Measurements from ENCODE around the gene HPS5. TPM values are rescaled to one million over a fixed set of nuclear protein-coding genes. Genes with fewer than 3 reads are reported as not detected.
A peak's percentile ranks its signal among the peaks of the same experiment; 100 is the strongest.
"Not testable (repeated sequence)": the region's sequence is repeated elsewhere in the genome, so short reads cannot be mapped to it uniquely, and the experiment has no call there.

The HPS5 gene
- total and polyA plus RNA-seq, 2 donors, result 8.4 to 55.3 TPM

DNA sequence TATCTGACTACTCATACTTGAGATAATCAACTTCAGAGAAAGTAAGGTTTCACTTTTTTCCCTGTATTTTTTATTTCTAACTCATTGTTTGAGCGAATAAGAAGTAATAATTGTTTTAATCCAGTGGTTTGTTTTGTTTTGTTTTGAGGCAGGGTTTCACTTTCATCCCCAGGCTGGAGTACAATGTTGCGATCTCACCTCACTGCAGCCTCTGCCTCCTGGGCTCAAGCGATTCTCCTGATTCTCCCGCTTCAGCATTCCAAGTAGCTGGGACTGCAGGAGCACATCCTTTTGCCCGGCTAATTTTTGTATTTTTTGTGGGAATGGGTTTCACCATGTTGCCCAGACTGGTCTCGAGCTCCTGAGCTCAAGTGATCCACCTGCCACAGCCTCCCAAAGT is 9.0 kb upstream of the HPS5 start:
- H3K27ac ChIP-seq (ENCODE audit: low read depth), result no peak overlapping the region
- no peaks in the 10 kb centered on the region for H3K4me1 ChIP-seq (ENCODE audit: insufficient read depth)
- no peaks in the 10 kb centered on the region for H3K36me3 ChIP-seq (ENCODE audit: insufficient read depth)
- DNase-seq (ENCODE audit: extremely low spot score), result no peak
- H3K4me3 ChIP-seq (ENCODE audit: low read depth, low read length), result no peak overlapping the region
- 96% methylated on average over 6 of the region's 6 CpGs for WGBS

DNA sequence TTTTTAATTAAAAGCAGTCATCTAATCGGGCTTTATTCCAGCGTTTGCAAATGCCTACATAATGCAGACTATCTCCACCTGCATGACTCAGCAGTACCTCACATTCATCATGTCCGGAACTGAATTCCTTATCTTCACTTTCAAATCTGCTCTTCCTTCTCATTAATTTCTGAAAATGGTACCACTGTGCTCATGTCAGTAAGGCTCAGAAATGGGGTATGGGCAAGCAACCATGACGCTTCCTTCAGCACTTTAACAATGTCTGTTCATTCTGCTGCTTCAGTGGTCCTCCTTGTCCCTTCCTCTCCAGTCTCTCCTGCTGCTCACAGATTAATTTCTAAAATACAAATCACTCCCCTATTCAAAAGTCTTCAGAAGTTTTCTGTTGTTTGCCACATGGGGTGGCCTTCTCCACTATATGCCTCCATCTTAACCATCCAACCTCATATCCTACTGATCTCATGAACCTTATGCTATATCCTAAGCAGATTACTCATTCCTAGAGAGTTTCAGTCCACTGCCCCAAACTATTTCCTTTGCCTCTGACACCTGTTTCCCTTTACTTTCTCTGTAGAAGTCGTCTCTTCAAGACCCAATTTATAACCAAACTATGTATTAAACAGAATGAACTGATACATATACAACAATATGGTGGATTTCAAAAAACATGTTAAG is 7.4 kb upstream of the HPS5 start:
- 73% methylated on average over 5 of the region's 5 CpGs for WGBS
- no peak for DNase-seq (ENCODE audit: extremely low spot score)
- Histone ChIP-seq H3K27ac (ENCODE audit: low read depth) (no peak overlapping the region), H3K4me3 (ENCODE audit: low read depth, low read length) (no peak overlapping the region), H3K4me1 (ENCODE audit: insufficient read depth) (peaks cover 2% of the 10 kb centered on the region), H3K36me3 (ENCODE audit: insufficient read depth) (no peaks in the 10 kb centered on the region)

DNA sequence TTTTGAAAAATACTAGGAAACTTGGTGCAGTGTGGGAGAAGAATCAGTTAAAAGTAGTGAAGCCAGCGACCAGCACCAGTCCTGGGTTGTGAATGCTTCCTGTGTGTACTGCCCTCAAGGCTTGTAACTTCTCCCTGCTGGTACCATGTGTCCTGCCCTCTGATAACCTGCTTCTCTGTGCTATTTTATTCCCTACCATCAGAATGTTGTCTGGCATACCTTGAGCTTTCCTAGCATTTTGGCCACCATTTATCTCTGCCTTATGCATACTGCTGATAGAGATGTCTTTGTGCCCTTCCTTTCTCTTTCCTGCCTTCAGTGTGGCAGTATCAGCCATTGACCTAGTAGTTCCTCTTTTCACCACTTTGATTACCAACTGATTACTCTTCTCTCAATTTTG is 2.4 kb upstream of the HPS5 start:
- Histone ChIP-seq H3K4me3 (ENCODE audit: low read depth, low read length) (no peak overlapping the region), H3K4me1 (ENCODE audit: insufficient read depth) (peaks cover 2% of the 10 kb centered on the region), H3K27ac (ENCODE audit: low read depth) (no peak overlapping the region), H3K36me3 (ENCODE audit: insufficient read depth) (no peaks in the 10 kb centered on the region)
- DNase-seq (ENCODE audit: extremely low spot score), result no peak
- WGBS, result 80% methylated on average over 1 of the region's 1 CpG

DNA sequence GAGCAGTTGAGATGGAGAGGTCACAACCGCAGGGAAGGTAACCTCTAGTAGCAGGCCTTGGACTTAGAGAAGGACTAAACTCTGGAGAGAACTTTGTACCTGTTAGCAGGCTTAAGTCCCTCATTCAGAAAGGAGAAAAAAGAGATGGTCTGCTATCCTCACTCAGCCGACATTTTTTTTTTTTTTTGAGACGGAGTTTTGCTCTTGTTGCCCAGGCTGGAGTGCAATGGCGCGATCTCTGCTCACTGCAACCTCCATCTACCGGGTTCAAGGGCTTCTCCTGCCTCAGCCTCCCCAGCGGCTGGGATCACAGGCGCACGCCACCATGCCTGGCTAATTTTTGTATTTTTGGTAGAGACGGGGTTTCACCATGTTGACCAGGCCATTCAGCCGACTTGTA is 1.9 kb upstream of the HPS5 start:
- H3K36me3 ChIP-seq (ENCODE audit: insufficient read depth); H3K27ac ChIP-seq (ENCODE audit: low read depth); DNase-seq (ENCODE audit: extremely low spot score); H3K4me1 ChIP-seq (ENCODE audit: insufficient read depth); H3K4me3 ChIP-seq (ENCODE audit: low read depth, low read length): not testable (repeated sequence)
- 91% methylated on average over 11 of the region's 11 CpGs for WGBS

GRCh38 chr11:18322818-18323570 is 1.1 kb upstream of the HPS5 start:
- peak overlapping the region; percentile 78 for H3K4me3 ChIP-seq (ENCODE audit: low read depth, low read length)
- DNase-seq (ENCODE audit: extremely low spot score), result no peak
- H3K27ac ChIP-seq (ENCODE audit: low read depth), result no peak overlapping the region
- peaks cover 2% of the 10 kb centered on the region for H3K4me1 ChIP-seq (ENCODE audit: insufficient read depth)
- no peaks in the 10 kb centered on the region for H3K36me3 ChIP-seq (ENCODE audit: insufficient read depth)
- WGBS, result 11% methylated on average over 18 of the region's 18 CpGs

DNA sequence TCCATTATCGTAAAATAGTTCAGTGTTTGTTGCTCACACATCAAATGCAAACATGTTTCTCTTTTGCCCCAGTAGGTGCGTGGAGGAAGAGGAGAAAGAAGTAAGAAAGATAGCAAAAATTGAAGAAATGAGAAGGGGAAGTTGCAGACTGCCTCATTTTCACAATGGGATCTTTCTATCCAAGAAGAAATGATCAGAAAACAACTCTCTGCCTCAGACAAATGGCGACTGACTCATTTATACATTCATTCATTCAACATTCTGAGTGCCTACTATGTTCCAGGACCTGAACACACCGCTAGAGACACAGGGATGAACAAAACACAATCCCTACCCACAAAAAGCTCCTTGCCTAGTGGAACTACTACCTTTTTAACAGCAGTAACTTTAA is 367 bp downstream of the HPS5 start:
- WGBS, result 3% methylated on average over 4 of the region's 4 CpGs

DNA sequence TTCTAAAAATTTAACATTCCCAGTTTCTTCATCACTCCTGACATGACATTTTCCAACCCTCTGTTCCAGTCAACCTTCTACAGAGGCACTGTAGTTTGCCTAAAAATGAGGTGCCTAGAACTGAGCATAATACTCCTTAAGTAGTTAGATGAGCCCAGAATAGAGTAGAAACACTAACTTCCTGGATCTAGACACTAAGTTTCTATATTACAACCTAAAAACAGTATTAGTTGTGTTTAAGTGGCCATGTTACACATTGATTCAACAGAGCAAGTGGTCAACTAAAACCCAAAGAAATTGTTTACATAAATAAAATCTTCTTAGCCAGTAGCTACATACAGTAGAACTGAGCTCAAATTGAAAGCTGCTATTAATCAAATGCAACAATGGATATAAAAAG is 1.3 kb downstream of the HPS5 start:
- Histone ChIP-seq H3K27ac (ENCODE audit: low read depth) (no peak overlapping the region), H3K4me3 (ENCODE audit: low read depth, low read length) (no peak overlapping the region), H3K4me1 (ENCODE audit: insufficient read depth) (peaks cover 2% of the 10 kb centered on the region), H3K36me3 (ENCODE audit: insufficient read depth) (no peaks in the 10 kb centered on the region)
- no peak for DNase-seq (ENCODE audit: extremely low spot score)

More for the DNA sequence above, 367 bp downstream of the HPS5 start:
- no peak for DNase-seq (ENCODE audit: extremely low spot score)
- Histone ChIP-seq H3K4me1 (ENCODE audit: insufficient read depth) (peaks cover 2% of the 10 kb centered on the region), H3K36me3 (ENCODE audit: insufficient read depth) (no peaks in the 10 kb centered on the region), H3K27ac (ENCODE audit: low read depth) (peak overlapping the region; percentile 90), H3K4me3 (ENCODE audit: low read depth, low read length) (peak overlapping the region; percentile 78)

GRCh38 chr11:18319914-18320313 is 2.0 kb downstream of the HPS5 start:
- WGBS, result 81% methylated on average over 3 of the region's 3 CpGs
- H3K4me3 ChIP-seq (ENCODE audit: low read depth, low read length), result no peak overlapping the region
- H3K36me3 ChIP-seq (ENCODE audit: insufficient read depth), result no peaks in the 10 kb centered on the region
- no peak for DNase-seq (ENCODE audit: extremely low spot score)
- H3K27ac ChIP-seq (ENCODE audit: low read depth), result no peak overlapping the region
- peaks cover 2% of the 10 kb centered on the region for H3K4me1 ChIP-seq (ENCODE audit: insufficient read depth)

DNA sequence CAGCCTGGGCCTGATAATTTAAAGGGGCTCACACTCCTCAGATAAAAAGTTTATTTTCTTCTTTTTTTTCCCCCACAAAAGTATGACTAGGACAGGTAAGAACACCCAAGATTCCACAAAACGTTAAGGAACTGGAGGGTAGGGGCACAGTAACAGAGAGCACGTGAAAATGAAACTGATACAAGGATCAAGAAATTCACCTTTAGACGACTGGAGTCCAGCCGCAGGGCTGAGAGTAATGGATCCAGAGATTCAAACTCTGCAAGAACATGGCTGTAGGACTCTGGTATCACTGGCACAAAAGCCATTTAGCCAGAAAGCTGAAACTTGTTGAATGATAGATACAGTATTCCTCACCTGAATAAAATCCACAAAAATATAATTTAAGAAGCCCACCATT is 4.4 kb downstream of the HPS5 start:
- WGBS, result 94% methylated on average over 4 of the region's 4 CpGs
- no peak for DNase-seq (ENCODE audit: extremely low spot score)
- Histone ChIP-seq H3K36me3 (ENCODE audit: insufficient read depth) (no peaks in the 10 kb centered on the region), H3K27ac (ENCODE audit: low read depth) (no peak overlapping the region), H3K4me1 (ENCODE audit: insufficient read depth) (no peaks in the 10 kb centered on the region), H3K4me3 (ENCODE audit: low read depth, low read length) (no peak overlapping the region)

DNA sequence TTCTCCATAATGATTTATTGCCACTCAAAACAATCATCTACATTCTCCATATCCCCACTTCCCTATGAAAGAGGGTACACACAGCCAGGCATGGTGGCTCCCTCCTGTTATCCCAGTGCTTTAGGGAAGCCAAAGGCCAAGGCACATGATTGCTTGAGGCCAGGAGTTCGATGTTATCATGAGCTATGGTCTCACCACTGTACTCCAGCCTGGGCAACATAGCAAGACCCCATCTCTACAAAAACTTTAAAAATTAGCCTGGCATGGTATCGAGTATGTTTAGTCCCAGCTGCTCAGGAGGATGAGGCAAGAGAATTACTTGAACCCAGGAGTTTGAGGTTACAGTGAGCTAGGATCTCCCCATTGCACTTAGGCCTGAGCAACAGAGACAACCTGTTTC is 6.0 kb downstream of the HPS5 start:
- no peak overlapping the region for H3K27ac ChIP-seq (ENCODE audit: low read depth)
- no peaks in the 10 kb centered on the region for H3K4me1 ChIP-seq (ENCODE audit: insufficient read depth)
- 97% methylated on average over 2 of the region's 2 CpGs for WGBS
- no peak overlapping the region for H3K4me3 ChIP-seq (ENCODE audit: low read depth, low read length)
- H3K36me3 ChIP-seq (ENCODE audit: insufficient read depth), result peaks cover 1% of the 10 kb centered on the region
- no peak for DNase-seq (ENCODE audit: extremely low spot score)

- 86% methylated on average over 9 of the region's 9 CpGs for WGBS
- no peak overlapping the region for H3K27ac ChIP-seq (ENCODE audit: low read depth)
- no peaks in the 10 kb centered on the region for H3K4me1 ChIP-seq (ENCODE audit: insufficient read depth)
- H3K36me3 ChIP-seq (ENCODE audit: insufficient read depth), result peaks cover 1% of the 10 kb centered on the region
- DNase-seq (ENCODE audit: extremely low spot score), result no peak
- no peak overlapping the region for H3K4me3 ChIP-seq (ENCODE audit: low read depth, low read length)
Measured at GRCh38 chr11:18314784-18315523, 7.0 kb downstream of the HPS5 start.

DNA sequence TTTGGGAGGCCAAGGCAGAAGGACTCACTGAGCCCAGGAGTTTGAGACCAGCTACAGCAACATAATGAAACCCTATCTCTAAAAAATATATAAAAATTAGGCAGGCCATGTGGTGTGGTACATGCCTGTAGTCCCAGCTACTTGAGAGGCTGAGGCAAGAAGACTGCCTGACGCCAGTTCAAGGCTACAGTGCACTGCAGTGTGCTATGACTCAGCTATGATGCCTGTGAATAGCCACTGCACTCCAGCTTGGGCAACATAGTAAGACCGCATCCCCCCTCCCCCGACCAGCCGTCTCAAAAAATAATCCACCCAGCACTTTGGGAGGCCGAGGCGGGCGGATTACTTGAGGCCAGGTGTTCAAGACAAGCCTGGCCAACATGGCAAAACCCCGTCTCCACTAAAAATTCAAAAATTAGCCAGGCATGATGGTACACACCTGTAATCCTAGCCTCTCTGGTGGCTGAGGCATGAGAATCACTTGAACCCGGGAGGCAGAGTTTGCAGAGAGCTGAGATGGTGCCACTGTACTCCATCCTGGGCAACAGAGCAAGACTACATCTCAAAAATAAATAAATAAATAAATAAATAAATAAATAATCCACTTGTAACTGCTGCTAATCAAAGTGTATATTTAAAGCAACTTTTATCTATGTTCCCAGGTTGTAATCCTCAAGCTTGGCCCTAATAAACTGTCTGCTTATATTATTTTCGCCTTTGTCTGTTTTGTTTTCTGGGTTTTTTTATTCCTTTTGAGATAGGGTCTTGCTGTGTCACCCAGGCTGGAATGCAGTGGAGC is 7.8 kb downstream of the HPS5 start:
- Histone ChIP-seq H3K4me3 (ENCODE audit: low read depth, low read length) (no peak overlapping the region), H3K4me1 (ENCODE audit: insufficient read depth) (no peaks in the 10 kb centered on the region)

DNA sequence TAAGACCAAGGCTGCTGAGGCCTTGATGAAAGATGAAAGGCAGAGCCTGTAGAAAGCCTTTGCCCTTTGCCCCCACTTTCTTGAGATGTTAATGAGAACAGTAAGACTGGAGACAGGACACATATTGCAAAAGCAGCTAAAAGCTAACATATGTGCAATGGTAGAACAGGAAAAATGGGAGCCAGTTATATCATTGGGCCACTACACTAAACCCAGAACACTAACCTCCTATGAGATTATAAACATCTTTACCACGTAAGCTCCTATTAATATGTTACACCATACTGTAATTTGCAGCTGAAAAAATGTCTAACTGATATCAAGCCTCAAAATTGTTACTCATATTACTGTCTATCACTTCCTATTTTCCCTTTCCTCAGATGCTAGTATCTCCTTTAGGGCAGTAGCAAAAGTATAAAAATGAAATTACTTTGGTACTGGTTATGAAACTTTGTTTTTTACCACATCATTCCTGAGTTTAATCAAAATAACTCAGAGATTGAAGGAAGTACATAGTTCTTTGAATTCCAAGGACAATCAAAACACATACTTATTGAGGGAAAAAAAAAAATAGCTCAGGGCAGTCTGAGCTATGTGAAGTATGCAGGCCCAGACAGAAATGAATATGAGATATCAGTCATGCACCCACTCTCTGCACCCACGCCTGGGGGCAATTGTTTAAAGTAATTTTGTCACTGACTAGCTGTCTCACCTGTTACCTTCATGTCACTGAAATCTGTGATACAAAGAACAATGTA is 9.1 kb downstream of the HPS5 start:
- peaks cover 1% of the 10 kb centered on the region for H3K36me3 ChIP-seq (ENCODE audit: insufficient read depth)
- no peaks in the 10 kb centered on the region for H3K4me1 ChIP-seq (ENCODE audit: insufficient read depth)
- no peak overlapping the region for H3K27ac ChIP-seq (ENCODE audit: low read depth)
- WGBS, result 71% methylated on average over 2 of the region's 2 CpGs
- no peak overlapping the region for H3K4me3 ChIP-seq (ENCODE audit: low read depth, low read length)
- no peak for DNase-seq (ENCODE audit: extremely low spot score)

More for the DNA sequence above, 7.8 kb downstream of the HPS5 start:
- no peak overlapping the region for H3K27ac ChIP-seq (ENCODE audit: low read depth)
- H3K36me3 ChIP-seq (ENCODE audit: insufficient read depth), result peaks cover 1% of the 10 kb centered on the region
- 79% methylated on average over 10 of the region's 10 CpGs for WGBS
- DNase-seq (ENCODE audit: extremely low spot score), result no peak
